Heart left ventricle (tissue), 16 donors: Measurements from ENCODE around the gene DAB2. TPM values are rescaled to one million over a fixed set of nuclear protein-coding genes. Genes with fewer than 3 reads are reported as not detected.
A peak's percentile ranks its signal among the peaks of the same experiment; 100 is the strongest.

Experiments used
- ATAC-seq, 4 donors: fragments of 200-7000 bp; cut with Tn5 transposase; one replicate each; pipeline ENCODE4 v1.9.1; 2020 to 2022; ENCODE audit warnings: moderate library complexity in 4 of 4, mild to moderate bottlenecking in 3 of 4, moderate number of reproducible peaks in 1 of 4
- DNase-seq, 5 donors: peaks; one replicate each; pipeline ENCODE4 v3.0.0-alpha.2; 2020
- H3K27ac ChIP-seq, 12 donors: fragments of 200-600 bp; sonication (generic) in 4 of 12; one replicate each; pipeline versions ENCODE4 v1.5.0 to v1.8.0; 2016 to 2022; ENCODE audit warnings: mild to moderate bottlenecking in 2 of 12
- H3K27me3 ChIP-seq, 9 donors: fragments of 200-600 bp; sonication (generic) in 2 of 9; one replicate each; pipeline versions ENCODE4 v1.5.1 to v1.8.0; 2016 to 2022; ENCODE audit warnings: mild to moderate bottlenecking in 3 of 9
- H3K36me3 ChIP-seq, 9 donors: fragments of 200-600 bp; sonication (generic) in 2 of 9; one replicate each; pipeline versions ENCODE4 v1.5.0 to v1.8.0; 2018 to 2022; ENCODE audit warnings: mild to moderate bottlenecking in 2 of 9
- H3K4me1 ChIP-seq, 12 donors: fragments of 200-600 bp; sonication (generic) in 4 of 12; one replicate each; pipeline versions ENCODE4 v1.5.0 to v1.8.0; 2016 to 2022; ENCODE audit warnings: mild to moderate bottlenecking in 3 of 12
- H3K4me3 ChIP-seq, 12 donors: fragments of 200-600 bp; sonication (generic) in 4 of 12; one replicate each; pipeline versions ENCODE4 v1.5.0 to v1.8.0; 2017 to 2022; ENCODE audit warnings: mild to moderate bottlenecking in 9 of 12, moderate library complexity in 4 of 12
- H3K9me3 ChIP-seq, 12 donors: fragments of 200-600 bp; sonication (generic) in 4 of 12; one replicate each; pipeline versions ENCODE4 v1.5.0 to v1.8.0; 2016 to 2022; ENCODE audit warnings: mild to moderate bottlenecking in 1 of 12
- CTCF ChIP-seq, 12 donors: fragments of 200-600 bp; sonication (generic) in 4 of 12; IDR thresholded peaks; one replicate each; pipeline versions ENCODE4 v1.5.0 to v1.8.0; 2018 to 2022; ENCODE audit warnings: antibody characterized with exemption in 12 of 12, mild to moderate bottlenecking in 5 of 12
- POLR2A ChIP-seq, 2 donors: fragments of 450-650 bp; IDR thresholded peaks; one replicate each; pipeline ENCODE4 v1.6.1; 2017; ENCODE audit warnings: antibody characterized with exemption in 2 of 2, mild to moderate bottlenecking in 2 of 2, moderate library complexity in 2 of 2
- WGBS, 4 donors: extraction: QIAGEN DNeasy Blood & Tissue Kit in 2 of 4; methylation state at CpG; one replicate each; pipeline versions ENCODE4 v1.1.5 to v1.1.7; 2013 to 2018; 5-methylcytosine and 5-hydroxymethylcytosine counted together
- intact Hi-C, 10 donors: fragments of 100-400 bp; cut with DNase I; formaldehyde crosslinking; loops; one replicate each; pipeline versions ENCODE4 v1.11.1 to v1.14.2; 2022
- polyA plus RNA-seq, 2 donors: library from polyadenylated mRNA; stranded (reverse); fragments of 200-250 nt; gene quantifications; one replicate each; pipeline ENCODE4 v1.2.3, GENCODE V29; 2013
- total RNA-seq, 9 donors: library from RNA; depleted of rRNA in 2 of 9; stranded (reverse); fragments of >200 nt in 2 of 9; fragmentation: NEBNext Ultra II Directional in 3 of 9; extraction: Animal tissue kit (Norgen Biotek cat#: 25700) in 3 of 9; gene quantifications; one replicate each; pipeline versions ENCODE4 v1.1.0 to v1.2.4, GENCODE V29; 2016 to 2023
- donor health status: ischemic (EF 13 %, LVEDD 7.1; RV severe dilation, severe dysfunction).
- donor health status: healthy with polysubstance abuse.
- donor health status: DM: no; HTN: yes; CAD: no.
- donor health status: DM: no; HTN: no; CAD: no.
- donor health status: ischemic (EF 25% LVEDD 6.9; RV normal size, moderate dysfunction).
- donor health status: ischemic (EF 25% LVEDD 5.7; RV mildly dilated, moderate dysfunction).
- donor health status: healthy.
- donor health status: DM: yes; HTN: yes; CAD: no.
- donor health status: ischemic (EF 35%, LVEDD 5.7; RV mildly dilated, moderate dysfunction).
- donor health status: nonischemic (EF 11% LVEDD 7.7; RV severe dilation, severe dysfunction).
- donor health status: DM: yes; HTN: yes; CAD: no.
- donor health status: PGD.
- donor health status: ischemic (EF 29% LVEDD 5.4; RV normal size, mild dysfunction).
- donor health status: nonischemic (EF 23%, LVEDD 6.1; RV moderate dilation, normal function).

The DAB2 gene
- total and polyA plus RNA-seq, 11 donors, result 7.8 to 157 (median 24.9) TPM

GRCh38 chr5:39381376-39381775 is 43.4 kb downstream of the DAB2 start:
- H3K4me3 ChIP-seq, result no peak overlapping the region
- no peak for DNase-seq
- no peak for ATAC-seq
- H3K36me3 ChIP-seq, result peaks cover 2 to 99% (median 76%) of the 10 kb centered on the region in 9 donors
- H3K27me3 ChIP-seq, result no peaks in the 10 kb centered on the region
- no peaks in the 10 kb centered on the region for H3K9me3 ChIP-seq
- TF ChIP-seq POLR2A (IDR thresholded peaks at IDR 0.05) (no peak), CTCF (IDR thresholded peaks at IDR 0.05) (no peak)
- intact Hi-C loops, result loop anchor here in 1 of 10 donors (5.0 kb wide), 1 partner anchor 41 kb away; the partner anchor contains the start of gene DAB2
- H3K4me1 ChIP-seq, result peaks cover 0 to 9% (median 0%) of the 10 kb centered on the region in 12 donors
- no peak overlapping the region for H3K27ac ChIP-seq
- 78 to 91% (median 85%) methylated on average over 3 of the region's 3 CpGs for WGBS, 4 donors

GRCh38 chr5:39379693-39380092 is 45.1 kb downstream of the DAB2 start:
- peaks cover 2 to 99% (median 76%) of the 10 kb centered on the region in 9 donors for H3K36me3 ChIP-seq
- WGBS, 4 donors, result 62 to 80% (median 72%) methylated on average over 3 of the region's 3 CpGs
- TF ChIP-seq POLR2A (IDR thresholded peaks at IDR 0.05) (no peak), CTCF (IDR thresholded peaks at IDR 0.05) (no peak)
- no peak overlapping the region for H3K4me3 ChIP-seq
- intact Hi-C loops, result loop anchor here in 8 of 10 donors (5.0 to 10.0 kb wide), 4 partner anchors 43 to 193 kb away; partner anchors contain the start of genes DAB2 (in 3 of the 8) and FYB1 (in 3 of the 8)
- peak in 1 of 4 donors; percentile 28 for ATAC-seq
- peaks cover 0 to 9% (median 0%) of the 10 kb centered on the region in 12 donors for H3K4me1 ChIP-seq
- H3K9me3 ChIP-seq, result no peaks in the 10 kb centered on the region
- no peak for DNase-seq
- no peak overlapping the region for H3K27ac ChIP-seq
- H3K27me3 ChIP-seq, result no peaks in the 10 kb centered on the region

GRCh38 chr5:39377613-39378012 is 47.2 kb downstream of the DAB2 start:
- Histone ChIP-seq H3K9me3 (no peaks in the 10 kb centered on the region), H3K27ac (no peak overlapping the region), H3K4me1 (peaks cover 0 to 9% (median 0%) of the 10 kb centered on the region in 12 donors), H3K36me3 (peaks cover 0 to 100% (median 76%) of the 10 kb centered on the region in 9 donors), H3K4me3 (no peak overlapping the region), H3K27me3 (no peaks in the 10 kb centered on the region)
- intact Hi-C loops, result loop anchor here (2.0 to 10.0 kb wide), 7 partner anchors 45 to 195 kb away; partner anchors contain the start of genes FYB1 (in 3 of the 10) and DAB2 (in 2 of the 10)
- TF ChIP-seq POLR2A (IDR thresholded peaks at IDR 0.05), result no peak
- WGBS, 4 donors, result 56 to 71% (median 64%) methylated on average over 2 of the region's 2 CpGs
- ATAC-seq, result no peak
- no peak for DNase-seq

- Histone ChIP-seq H3K4me1 (peaks cover 0 to 9% (median 0%) of the 10 kb centered on the region in 12 donors), H3K27ac (no peak overlapping the region), H3K9me3 (no peaks in the 10 kb centered on the region), H3K4me3 (no peak overlapping the region), H3K36me3 (peaks cover 0 to 100% (median 70%) of the 10 kb centered on the region in 9 donors), H3K27me3 (no peaks in the 10 kb centered on the region)
- no peak for DNase-seq
- intact Hi-C loops, result loop anchor here (1.0 to 10.0 kb wide), 8 partner anchors 46 to 196 kb away; partner anchors contain the start of genes FYB1 (in 3 of the 10) and DAB2 (in 2 of the 10)
- peak in 3 of 4 donors; percentile 49 to 79 (median 58) for ATAC-seq
- TF ChIP-seq CTCF (IDR thresholded peaks at IDR 0.05) (peak; percentile 60 to 87 (median 73)), POLR2A (IDR thresholded peaks at IDR 0.05) (no peak)
- 43 to 54% (median 52%) methylated on average over 3 of the region's 3 CpGs for WGBS, 4 donors
These were observed 48.5 kb downstream of the DAB2 start for GRCh38 chr5:39376293-39376714.
